MCF 10A (cell line): Measurements from ENCODE around the gene TMEM164. TPM values are rescaled to one million over a fixed set of nuclear protein-coding genes. Genes with fewer than 3 reads are reported as not detected.

ENCODE experiments used
- BruUV-seq: library from RNA; stranded (reverse); fragments of 400-500 nt; replicated peaks from 2 replicates; lab custom pipeline; 2021; lab: Mats Ljungman, UMichigan
- CTCF ChIA-PET: fragments of 300-600 bp; sonication (Branson Sonifier 250); formaldehyde crosslinking; extraction: SDS; loops from one replicate; lab custom pipeline; 2021; ENCODE audit warnings: antibody characterized with exemption, inconsistent platforms; lab: Yijun Ruan, JAX
- POLR2A ChIA-PET: fragments of 300-600, 350-650 bp; sonication (Branson Sonifier 250); formaldehyde crosslinking; extraction: SDS; loops from one replicate; lab custom pipeline; 2020; ENCODE audit warnings: antibody characterized with exemption, inconsistent platforms; lab: Yijun Ruan, JAX
- DNase-seq: peaks from one replicate; pipeline ENCODE4 v3.0.0-alpha.2; 2018; ENCODE audit not compliant: unreplicated experiment
- H3K27ac Mint-ChIP-seq: one replicate; pipeline ENCODE4 v1.8.0; 2022; ENCODE audit warnings: mild to moderate bottlenecking, low read depth, mixed read lengths; ENCODE audit not compliant: unreplicated experiment
- H3K27me3 Mint-ChIP-seq: one replicate; pipeline ENCODE4 v1.8.0; 2022; ENCODE audit warnings: mixed read lengths; ENCODE audit not compliant: insufficient read depth, unreplicated experiment
- H3K36me3 Mint-ChIP-seq: one replicate; pipeline ENCODE4 v1.8.0; 2022; ENCODE audit warnings: mild to moderate bottlenecking, moderate library complexity, mixed read lengths; ENCODE audit not compliant: insufficient read depth, unreplicated experiment
- H3K4me1 Mint-ChIP-seq: one replicate; pipeline ENCODE4 v1.8.0; 2022; ENCODE audit warnings: mixed read lengths; ENCODE audit not compliant: insufficient read depth, unreplicated experiment
- H3K4me3 Mint-ChIP-seq: one replicate; pipeline ENCODE4 v1.8.0; 2022; ENCODE audit warnings: mild to moderate bottlenecking, moderate library complexity, mixed read lengths; ENCODE audit not compliant: unreplicated experiment
- H3K9me3 Mint-ChIP-seq: one replicate; pipeline ENCODE4 v1.8.0; 2022; ENCODE audit warnings: mixed read lengths; ENCODE audit not compliant: unreplicated experiment
- CTCF ChIP-seq: fragments of 200-600 bp; IDR thresholded peaks from one replicate; pipeline ENCODE4 v1.8.0; 2022; ENCODE audit warnings: antibody characterized with exemption, mild to moderate bottlenecking; ENCODE audit not compliant: unreplicated experiment
- intact Hi-C: fragments of 100-400 bp; cut with micrococcal nuclease; formaldehyde crosslinking; loops from 2 replicates; pipeline ENCODE4 v1.14.1; 2022
- total RNA-seq: library from RNA; stranded (reverse); gene quantifications from 2 replicates; pipeline ENCODE4 v1.2.3, GENCODE V29; 2022

The TMEM164 gene
- total RNA-seq, 1 experiment from 2014 or later = 39.2 TPM

DNA sequence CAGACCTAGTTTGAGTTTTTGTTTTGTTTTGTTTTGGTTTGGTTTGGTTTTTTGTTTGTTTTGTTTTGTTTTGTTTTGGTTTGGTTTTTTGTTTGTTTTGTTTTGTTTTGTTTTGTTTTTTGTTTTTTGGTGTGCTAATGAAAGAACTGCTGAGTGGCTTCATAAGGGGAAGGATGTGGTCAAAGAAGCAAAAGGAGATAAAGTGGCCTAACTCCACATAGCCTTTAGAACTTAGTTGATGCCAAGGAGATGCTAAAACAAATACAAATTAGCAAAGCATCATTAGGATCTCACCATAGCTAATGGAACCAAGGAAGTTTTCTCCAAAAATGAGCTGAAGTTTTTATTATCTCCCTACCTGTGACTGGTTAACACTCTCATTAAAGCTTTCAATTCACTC, 44.6 kb upstream of the TMEM164 start:
- Mint-ChIP-seq H3K36me3 (no peaks in the 10 kb centered on the region), H3K27ac (no peak overlapping the region), H3K9me3 (no peaks in the 10 kb centered on the region), H3K4me3 (no peak overlapping the region), H3K27me3 (peaks cover 61% of the 10 kb centered on the region), H3K4me1 (peaks cover 10% of the 10 kb centered on the region)
- intact Hi-C loops = no loop called here
- CTCF ChIA-PET = no interaction called here
- no peak for DNase-seq
- POLR2A ChIA-PET = no interaction called here
- BruUV-seq = no TSS peak
- no peak for TF ChIP-seq CTCF

GRCh38 chrX:109959356-109959871, 43.5 kb upstream of the TMEM164 start:
- BruUV-seq = no TSS peak
- CTCF ChIA-PET = interaction anchor here (0.6 kb wide), 1 partner anchor 578 kb away, joined by 3 read pairs; no protein-coding TSS in a partner anchor
- Mint-ChIP-seq H3K27ac (no peak overlapping the region), H3K4me1 (peaks cover under 1% of the 10 kb centered on the region), H3K36me3 (no peaks in the 10 kb centered on the region), H3K9me3 (no peaks in the 10 kb centered on the region), H3K4me3 (no peak overlapping the region), H3K27me3 (peaks cover 62% of the 10 kb centered on the region)
- DNase-seq = no peak
- intact Hi-C loops = no loop called here
- no peak for TF ChIP-seq CTCF
- POLR2A ChIA-PET = no interaction called here

GRCh38 chrX:109964390-109964789, 38.5 kb upstream of the TMEM164 start:
- peaks cover 77% of the 10 kb centered on the region for H3K27me3 Mint-ChIP-seq
- CTCF ChIA-PET = no interaction called here
- no peaks in the 10 kb centered on the region for H3K36me3 Mint-ChIP-seq
- TF ChIP-seq CTCF = no peak
- intact Hi-C loops = no loop called here
- H3K9me3 Mint-ChIP-seq = no peaks in the 10 kb centered on the region
- no peak overlapping the region for H3K4me3 Mint-ChIP-seq
- H3K27ac Mint-ChIP-seq = no peak overlapping the region
- no peaks in the 10 kb centered on the region for H3K4me1 Mint-ChIP-seq
- no peak for DNase-seq
- no TSS peak for BruUV-seq
- POLR2A ChIA-PET = no interaction called here

DNA sequence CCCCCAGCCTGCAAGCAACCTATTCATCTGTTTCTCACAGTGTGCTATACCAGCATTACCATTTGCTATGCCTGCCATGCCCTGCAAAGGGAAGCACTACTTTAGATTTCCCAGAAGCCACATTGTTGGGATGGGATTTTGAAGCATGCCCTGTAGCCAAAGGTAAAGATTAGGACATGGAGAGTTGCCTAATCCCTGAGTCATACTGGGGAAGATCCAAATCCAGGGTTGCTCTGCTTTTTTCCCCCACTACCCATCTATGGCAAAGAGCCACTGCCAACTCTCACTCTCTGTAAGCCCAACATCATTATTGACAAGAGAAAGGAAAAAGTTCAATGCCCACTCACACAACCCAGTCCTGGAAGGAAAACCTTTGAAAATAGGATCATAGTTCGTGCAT, 36.7 kb upstream of the TMEM164 start:
- H3K9me3 Mint-ChIP-seq = no peaks in the 10 kb centered on the region
- no TSS peak for BruUV-seq
- TF ChIP-seq CTCF = no peak
- peaks cover 66% of the 10 kb centered on the region for H3K27me3 Mint-ChIP-seq
- intact Hi-C loops = no loop called here
- no peaks in the 10 kb centered on the region for H3K4me1 Mint-ChIP-seq
- no peak overlapping the region for H3K27ac Mint-ChIP-seq
- no peaks in the 10 kb centered on the region for H3K36me3 Mint-ChIP-seq
- no peak overlapping the region for H3K4me3 Mint-ChIP-seq
- ChIA-PET POLR2A (interaction anchor here (0.8 to 2.3 kb wide), 4 partner anchors 11 to 37 kb away, joined by 3 to 6 read pairs (median 3); partner anchors contain the start of gene TMEM164), CTCF (interaction anchor here (0.5 to 1.1 kb wide), 3 partner anchors 55 to 252 kb away, joined by 4 read pairs; no protein-coding TSS in a partner anchor)
- DNase-seq = peak; percentile 84
